GM18499 (cell line): Measurements from ENCODE around the gene CEACAM8.
"Not testable (repeated sequence)": the region's sequence is repeated elsewhere in the genome, so short reads cannot be mapped to it uniquely, and the experiment has no call there.

Source experiments
- ATAC-seq: cut with Tn5 transposase; IDR thresholded peaks from one replicate; pipeline ENCODE4 v1.9.1; 2021; ENCODE audit warnings: moderate number of reproducible peaks; ENCODE audit not compliant: insufficient read depth, unreplicated experiment

Gene CEACAM8

DNA sequence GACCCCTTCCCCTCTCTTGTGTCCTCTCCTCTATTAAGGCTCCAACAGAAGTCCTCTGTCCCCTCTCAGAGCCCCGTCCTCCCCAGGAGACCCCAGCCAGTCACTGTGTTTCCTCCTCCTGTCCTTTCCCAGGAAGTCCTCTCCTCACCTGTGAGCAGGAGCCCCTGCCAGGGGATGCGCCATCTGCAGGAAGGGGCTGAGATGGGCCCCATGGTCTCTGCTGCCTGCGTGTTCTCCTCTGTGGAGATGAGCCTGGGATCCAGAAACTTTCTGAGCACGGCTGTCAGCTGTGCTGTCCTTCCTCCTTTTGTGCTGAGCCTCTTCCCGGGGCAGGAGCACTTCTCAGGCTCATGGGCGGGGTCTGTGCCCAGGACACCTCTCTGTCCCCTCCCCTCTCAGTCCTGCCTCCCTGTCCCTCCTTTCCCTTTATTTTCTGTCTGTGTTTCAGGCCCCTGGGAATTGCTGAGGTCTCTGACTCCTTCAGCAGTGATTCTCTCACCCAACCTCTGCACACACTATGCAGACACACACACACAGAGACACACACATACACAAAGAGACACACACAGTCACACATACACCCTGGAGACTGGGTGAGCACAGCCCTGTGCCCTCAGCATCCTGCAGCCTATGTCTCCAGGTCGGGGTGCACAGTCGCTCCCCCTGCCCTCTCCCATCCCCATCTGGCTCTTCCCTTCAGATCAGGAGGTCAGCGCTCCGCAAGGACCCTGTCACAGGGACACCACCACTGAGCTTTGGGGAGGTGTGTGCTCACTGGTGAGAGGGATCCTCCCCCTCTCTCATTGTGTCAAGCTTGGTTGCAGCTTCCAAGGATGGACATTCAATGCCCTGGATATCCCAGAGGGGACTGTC lies at the start of gene CEACAM8:
CEACAM8 (minus strand) TSS at position 308 of the 873 bp plus-strand sequence; CDS start at position 212, 96 bp downstream.
- no peak for ATAC-seq

DNA sequence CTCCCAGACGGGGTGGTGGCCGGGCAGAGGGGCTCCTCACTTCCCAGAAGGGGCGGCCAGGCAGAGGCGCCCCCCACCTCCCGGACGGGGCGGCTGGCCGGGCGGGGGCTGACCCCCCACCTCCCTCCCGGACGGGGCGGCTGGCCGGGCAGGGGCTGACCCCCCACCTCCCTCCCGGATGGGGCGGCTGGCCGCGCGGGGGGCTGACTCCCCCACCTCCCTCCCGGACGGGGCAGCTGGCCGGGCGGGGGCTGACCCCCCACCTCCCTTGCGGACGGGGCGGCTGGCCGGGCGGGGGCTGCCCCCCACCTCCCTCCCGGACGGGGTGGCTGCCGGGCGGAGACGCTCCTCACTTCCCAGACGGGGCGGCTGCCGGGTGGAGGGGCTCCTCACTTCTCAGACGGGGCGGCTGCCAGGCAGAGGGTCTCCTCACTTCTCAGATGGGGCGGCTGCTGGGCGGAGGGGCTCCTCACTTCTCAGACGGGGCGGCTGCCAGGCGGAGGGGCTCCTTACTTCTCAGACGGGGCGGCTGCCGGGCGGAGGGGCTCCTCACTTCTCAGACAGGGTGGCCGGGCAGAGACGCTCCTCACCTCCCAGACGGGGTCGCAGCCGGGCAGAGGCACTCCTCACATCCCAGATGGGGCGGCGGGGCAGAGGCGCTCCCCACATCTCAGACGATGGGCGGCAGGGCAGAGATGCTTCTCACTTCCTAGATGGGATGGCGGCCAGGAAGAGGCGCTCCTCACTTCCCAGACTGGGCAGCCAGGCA lies 44.8 kb upstream of the CEACAM8 start:
- not testable (repeated sequence) for ATAC-seq

DNA sequence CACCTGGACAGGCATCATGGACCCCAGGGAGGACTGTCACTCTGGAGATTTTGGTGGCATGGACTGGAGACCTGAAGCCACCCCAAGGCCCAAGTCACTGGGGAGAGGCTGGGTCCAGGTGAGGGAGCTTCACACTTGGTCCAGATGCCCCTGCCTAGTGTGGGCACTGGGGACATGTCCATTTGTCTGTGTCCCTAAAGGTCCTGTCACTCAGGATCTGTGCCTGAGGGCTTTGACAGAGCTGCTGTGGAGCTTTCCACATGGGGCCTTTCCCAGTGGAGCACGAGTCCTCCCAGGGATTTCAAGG lies 40.5 kb upstream of the CEACAM8 start:
- ATAC-seq = no peak

DNA sequence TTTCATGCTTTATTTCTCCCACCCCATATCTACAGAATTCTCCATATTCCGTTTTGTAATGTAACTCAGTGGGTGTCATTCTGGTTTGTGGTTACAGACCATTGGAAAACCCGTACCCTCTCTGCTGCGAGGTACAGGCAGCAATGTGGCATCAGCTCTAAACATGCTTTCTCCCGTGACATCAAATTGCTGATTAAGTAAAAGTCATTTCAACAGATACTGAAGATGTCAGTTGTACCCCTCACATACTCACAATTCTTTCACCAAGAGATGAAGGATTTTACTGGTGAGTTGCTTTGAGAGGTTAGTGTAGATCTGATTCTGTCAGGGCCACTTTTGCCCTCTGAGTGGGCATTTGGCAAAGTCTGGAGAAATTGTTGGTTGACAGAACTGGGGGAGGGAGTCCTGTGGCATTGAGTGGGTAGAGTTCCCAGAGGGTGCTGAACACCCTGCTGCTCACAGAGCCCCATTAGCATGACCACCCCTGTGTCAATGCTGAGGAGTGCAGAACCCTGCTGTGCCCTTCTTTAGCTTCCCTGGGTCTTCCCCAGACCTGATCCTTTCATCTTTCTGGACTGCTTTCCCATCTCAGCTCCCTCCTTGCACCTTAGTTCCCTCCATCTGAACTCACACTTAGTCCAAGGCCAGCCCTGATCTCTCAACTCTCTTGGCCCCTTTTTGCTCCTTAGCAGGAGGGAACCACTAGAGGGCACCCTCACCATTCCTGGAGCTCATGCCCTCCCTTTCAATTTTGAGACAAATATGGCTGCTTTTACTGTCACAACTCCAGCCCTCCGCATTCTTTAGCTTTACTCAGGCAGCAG lies 39.9 kb upstream of the CEACAM8 start:
- no peak for ATAC-seq

DNA sequence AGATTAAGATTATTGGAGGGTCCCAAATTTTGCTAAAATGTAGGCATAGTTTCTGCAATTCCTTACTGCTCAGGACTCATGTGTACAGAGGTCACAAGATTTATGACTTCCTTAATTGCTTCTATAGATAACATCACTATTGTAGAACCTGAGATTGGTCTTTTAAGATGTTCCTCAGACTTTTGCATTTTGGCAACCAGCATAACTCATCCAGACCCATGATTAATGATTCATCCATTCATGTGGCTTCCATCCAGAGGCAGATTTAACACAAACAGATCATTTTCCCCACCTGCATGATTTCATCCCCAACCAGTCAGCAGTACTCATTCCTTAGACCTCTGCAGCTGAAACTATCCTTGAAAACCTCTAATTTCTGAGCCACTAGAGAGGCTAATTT lies 34.5 kb upstream of the CEACAM8 start:
- no peak for ATAC-seq

DNA sequence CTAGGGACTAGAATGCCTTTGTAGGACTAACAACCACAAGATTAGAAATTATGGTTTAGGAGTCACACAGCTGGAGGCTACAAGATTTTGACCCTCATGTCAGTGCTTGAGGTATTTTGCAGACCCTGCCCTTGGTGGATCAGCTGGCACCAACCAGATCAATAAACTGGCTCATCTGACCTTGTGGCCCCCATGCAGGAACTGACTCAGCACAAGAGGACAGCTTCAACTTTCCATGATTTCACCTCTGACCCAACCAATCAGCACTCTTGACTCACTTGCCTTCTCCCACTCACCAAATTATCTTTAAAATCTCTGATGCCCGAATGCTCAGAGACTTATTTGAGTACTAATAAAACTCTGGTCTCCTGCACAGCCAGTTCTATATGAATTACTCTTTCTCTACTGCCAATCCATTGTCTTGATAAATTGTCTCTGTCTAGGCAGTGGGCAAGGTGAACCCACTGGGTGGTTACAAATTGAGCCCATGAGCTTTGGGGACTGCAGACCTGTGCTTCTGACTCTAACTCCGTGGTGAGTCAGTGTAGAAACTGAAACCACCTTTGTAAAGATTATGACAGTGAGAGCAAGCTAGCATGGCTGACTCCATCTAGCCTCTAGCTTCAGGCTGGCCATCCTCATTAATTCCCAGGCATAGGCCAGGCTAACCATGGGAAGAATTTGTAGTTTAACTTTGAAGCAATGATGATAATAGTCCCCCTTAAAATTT lies 33.9 kb upstream of the CEACAM8 start:
- ATAC-seq = no peak

DNA sequence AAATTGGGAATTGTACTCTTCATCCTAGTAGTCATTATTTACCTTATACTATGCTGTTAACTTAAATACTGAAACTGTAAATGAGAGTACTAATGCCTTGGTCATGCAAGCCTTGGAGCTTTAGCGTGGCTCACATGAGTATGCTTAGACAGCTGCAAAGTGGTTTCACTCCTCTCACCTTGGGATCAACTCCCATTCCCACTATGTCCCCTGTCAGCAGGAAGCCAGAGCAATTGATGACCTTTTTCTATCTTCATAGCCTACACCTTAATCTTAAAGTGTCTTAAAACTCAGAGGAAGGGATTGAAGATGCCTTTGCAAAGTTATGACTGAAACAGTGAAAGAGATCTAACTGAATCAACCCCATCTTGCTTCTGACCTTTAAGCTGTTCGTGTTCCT lies 33.2 kb upstream of the CEACAM8 start:
- no peak for ATAC-seq

DNA sequence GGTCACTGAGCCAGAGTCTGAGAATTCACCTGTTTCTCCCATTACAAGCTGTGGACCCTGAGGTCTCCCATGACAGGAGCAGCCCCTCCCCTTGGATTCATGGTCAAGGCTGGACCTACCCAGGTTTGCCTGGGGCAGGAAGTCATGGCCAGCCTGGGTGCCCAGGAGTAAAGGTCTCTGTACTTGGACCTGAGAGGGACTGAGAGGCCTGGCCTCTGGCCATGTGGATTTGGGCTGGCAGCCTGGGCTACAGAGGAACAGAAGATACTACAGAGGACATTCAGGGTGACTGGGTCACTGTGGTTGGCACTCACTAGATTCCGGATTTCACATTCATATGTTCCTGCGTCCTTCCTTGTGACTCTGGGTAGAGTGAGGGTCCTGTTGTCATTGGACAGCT lies 31.5 kb upstream of the CEACAM8 start:
- ATAC-seq = no peak

DNA sequence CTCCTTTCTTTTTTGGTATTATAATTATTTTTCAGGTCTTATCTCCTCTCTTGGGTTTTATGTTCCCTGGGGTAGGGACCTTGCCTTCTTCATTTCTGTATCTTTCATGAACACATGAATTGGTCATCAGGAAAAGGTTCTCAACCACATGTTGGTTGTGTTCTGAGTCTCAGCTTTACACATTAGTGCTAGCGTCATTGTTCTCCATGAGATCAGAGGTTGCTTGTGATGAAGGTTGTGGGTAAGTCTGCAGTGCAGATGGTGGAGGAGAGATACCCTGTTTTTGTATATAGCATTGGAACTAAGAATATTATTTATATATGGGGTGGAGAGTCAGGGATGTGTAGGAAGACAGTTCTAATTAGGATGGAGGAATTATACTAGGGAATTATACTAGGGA lies 24.5 kb upstream of the CEACAM8 start:
- ATAC-seq = no peak

DNA sequence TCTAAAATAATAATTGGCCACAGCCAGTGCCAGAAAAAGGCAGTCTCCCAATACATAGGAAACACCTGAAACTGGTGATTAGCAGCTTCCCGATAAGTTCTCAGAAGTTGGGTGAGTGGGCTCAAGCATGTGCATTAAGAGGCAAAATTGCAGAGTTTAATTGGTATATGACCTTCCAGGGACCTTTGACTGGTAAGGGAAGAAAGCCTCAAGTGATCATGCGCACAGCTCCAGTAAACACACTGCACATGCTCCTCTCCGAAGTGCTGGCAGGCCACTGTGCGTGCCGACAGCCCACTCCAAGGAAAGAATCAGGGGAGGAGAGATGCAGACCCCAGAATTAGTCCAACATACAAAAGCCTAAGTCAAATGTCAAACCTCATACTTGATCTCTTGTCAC lies 18.9 kb upstream of the CEACAM8 start:
- no peak for ATAC-seq

DNA sequence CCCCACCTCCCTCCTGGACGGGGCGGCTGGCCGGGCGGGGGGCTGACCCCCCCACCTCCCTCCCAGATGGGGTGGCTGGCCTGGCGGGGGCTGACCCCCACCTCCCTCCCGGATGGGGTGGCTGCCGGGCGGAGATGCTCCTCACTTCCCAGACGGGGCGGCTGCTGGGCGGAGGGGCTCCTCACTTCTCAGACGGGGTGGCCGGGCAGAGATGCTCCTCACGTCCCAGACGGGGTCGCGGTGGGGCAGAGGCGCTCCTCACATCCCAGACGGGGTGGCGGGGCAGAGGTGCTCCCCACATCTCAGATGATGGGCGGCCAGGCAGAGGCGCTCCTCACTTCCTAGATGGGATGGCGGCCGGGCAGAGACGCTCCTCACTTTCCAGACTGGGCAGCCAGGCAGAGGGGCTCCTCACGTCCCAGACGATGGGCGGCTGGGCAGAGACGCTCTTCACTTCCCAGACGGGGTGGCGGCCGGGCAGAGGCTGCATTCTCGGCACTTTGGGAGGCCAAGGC lies 15.7 kb upstream of the CEACAM8 start:
- ATAC-seq = not testable (repeated sequence)

DNA sequence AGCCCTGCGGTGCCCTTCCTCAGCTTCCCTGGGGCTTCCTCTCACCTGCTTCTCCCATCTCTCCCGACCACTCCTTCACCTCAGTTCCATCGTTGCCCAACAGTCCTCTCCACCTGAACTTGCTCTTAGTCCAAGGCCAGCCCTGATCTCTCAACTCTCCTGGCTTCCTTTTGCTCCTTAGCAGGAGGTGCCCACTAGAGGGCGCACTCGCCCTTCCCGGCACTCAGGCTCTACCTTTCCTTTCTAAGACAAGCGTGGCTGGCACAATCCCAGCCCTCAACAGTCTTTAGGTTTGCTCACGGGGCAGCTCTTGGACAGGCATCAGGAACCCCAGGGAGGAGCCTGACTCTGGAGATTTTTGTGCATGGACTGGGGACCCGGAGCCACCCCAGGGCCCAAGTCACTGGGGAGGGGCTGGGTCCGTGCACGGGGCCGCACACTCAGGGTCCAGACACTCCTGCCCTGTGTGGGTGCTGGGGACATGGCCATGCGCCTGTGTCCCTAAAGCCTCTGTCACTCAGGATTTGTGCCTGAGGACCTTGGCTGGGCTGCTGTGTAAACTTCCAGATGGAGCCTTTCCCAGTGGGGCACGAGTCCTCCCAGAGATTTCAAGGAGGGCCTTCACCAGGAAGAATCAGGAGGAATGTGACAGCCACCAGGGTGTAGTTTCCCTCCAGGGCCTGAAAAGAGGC lies 12.1 kb upstream of the CEACAM8 start:
- ATAC-seq = no peak

DNA sequence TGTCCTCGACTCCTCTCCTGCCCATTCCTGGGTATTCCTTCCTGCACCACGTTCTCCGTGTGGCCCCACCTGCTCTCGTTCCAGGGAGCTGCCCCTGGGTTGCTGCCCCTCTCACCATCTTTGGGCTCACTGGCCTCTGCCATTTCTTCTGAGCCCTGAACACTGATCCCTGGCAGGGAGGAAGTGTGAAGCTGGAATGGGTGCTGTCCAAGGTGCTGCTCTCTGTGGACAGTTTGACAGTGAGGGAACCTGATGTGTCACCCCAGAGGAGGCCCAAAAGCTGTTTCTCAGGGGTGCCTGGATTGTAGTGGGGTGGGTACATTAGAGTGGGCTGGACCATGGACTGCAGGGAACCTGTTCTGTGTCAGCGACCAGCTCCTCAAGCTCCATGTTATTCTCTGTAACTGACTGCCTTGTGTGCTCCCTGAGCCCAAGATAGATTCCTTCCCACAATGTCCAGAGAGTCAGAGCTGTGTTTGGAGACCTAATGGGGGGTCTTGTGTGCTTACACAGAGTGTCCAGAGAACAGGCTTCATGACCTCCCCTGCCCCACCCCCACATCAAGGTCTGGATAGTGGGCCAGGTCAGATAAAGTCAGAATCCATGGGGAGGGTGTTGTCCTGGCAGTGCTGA lies 7.2 kb upstream of the CEACAM8 start:
- ATAC-seq = no peak

DNA sequence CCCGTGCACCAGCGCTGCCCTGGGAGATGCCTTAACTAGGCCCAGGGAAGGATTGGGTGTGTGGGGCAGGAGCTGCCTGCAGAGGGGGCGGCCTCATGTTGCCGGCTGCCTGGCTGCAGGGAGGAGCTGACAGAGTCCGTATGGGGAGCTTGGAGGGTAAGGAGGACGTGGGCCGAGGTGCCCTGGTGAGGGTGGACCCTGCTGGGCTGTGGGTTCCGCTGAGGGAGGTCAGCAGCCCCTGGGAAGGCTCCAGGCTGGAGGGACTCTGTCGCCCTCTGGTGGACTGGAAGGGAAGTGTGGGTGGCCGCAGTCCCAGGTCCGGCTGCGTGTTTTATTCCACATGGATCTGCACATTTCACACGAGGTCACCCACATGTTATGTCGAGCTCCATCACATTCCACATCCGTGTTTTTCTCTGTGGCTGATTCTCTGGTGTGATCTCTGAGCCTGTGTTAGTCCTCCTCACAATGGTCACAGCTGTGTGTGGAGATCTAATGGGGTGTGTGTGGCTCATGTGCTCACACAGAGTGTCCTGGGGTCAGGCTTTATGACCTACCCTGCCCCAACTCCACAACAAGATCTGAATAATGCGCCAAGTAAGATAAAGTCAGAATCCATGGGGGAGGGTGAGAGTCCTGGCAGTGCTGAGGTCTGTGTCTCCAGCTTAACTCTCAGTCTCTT lies 1.8 kb upstream of the CEACAM8 start:
- no peak for ATAC-seq

DNA sequence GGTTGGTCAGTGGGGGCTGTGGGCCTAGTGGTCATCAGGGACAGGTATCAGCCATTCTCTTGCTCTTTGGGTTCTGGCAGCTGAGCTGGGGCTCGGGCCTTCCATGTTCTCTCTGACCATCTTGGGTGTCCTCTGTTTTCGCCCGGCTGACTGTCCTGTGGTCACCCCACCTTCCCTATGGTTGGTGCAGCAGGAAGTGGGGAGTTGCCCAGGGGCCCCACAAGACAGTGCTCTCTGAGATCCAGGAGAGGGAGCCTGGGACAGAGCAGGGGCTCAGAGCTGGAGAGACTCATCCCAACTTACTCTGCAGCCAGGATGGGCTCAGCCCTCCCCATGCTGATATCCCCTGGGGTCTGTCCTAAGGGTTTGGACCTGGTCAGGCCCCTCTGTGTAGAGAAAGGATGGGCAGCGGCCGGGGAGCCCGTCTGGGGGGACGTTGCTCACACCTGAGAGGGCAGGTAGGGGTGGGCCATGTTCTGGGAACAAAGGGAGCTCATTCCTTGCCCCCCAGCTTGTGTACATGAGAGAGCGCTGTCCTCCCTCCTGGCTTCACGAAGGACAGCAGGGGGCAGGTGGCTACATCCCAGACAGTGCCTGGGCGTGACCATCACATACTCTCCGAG lies 937 bp upstream of the CEACAM8 start:
- ATAC-seq = no peak

DNA sequence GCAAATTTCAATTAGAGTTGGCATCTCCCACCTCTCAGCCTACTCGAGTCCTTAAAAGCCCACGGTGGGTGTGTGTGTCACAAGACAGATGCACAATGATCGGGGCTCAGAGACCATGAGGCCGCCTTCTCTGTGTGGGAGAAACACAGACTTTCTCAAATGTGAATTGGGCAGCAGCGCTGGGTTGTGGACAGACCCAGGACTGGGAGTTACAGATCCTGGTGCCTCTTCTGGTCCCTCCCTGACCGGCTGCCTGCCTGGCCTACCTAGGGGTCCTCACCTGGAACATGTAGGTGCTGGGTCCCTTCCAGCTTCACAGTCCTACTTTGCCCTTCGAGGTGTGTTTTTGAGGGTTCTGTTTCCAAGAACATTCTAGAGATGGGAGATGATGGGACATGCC lies 4.9 kb downstream of the CEACAM8 start:
- ATAC-seq = no peak

DNA sequence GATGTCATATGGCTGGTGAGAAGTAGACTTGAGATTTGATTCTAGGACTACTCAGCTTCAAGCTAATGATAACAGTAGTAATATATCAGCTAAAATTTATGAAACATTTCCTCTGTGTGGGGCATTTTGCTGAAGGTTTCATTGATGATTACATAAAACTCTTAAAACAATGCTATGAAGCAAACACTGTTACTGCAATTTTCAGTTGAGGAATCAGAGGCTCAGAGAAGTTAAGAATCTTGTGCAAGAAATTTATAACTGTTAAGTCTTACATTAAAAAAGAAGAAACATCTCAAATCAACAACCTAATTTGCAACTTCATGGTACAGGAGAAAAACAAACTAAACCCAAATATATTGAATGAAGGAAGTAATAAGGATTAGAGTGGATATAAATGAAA lies 10.3 kb downstream of the CEACAM8 start:
- ATAC-seq = no peak

DNA sequence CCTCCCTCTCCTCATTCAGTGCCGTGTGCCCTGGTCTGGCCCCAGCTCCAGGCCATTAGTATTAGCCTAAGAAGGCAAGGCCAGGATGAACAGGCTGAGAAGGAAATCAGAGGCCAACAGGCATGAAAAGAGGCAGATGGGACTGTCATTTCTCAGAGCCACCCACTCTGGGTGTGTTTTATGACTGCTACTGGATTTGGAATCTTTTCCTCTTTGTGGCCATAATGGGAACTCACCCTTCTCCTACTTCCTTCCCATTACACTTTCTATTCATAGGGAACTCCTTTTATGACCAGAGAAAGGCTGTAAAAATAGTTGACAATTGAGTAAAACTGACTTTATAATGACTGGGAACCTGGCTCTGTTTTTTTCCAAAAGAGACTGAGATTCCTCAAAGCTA lies 17.7 kb downstream of the CEACAM8 start:
- no peak for ATAC-seq
